ENCODE data around the gene POU4F1.

POU4F1 gene

GRCh38 chr13:78592584-78592983 is 10.8 kb downstream of the POU4F1 start:
- DNase-seq (ENCODE audit: low spot score) = no peak

GRCh38 chr13:78589206-78589605 is 14.1 kb downstream of the POU4F1 start:
- no peak for DNase-seq (ENCODE audit: low spot score)

- no peak for DNase-seq (ENCODE audit: low spot score)
Measured at GRCh38 chr13:78587395-78587794, 16.0 kb downstream of the POU4F1 start.

GRCh38 chr13:78586706-78587105 is 16.6 kb downstream of the POU4F1 start:
- DNase-seq (ENCODE audit: low spot score) = no peak

- no peak for DNase-seq (ENCODE audit: low spot score)
Measured at GRCh38 chr13:78576261-78576660, 27.1 kb downstream of the POU4F1 start.

GRCh38 chr13:78572459-78572858 is 30.9 kb downstream of the POU4F1 start:
- no peak for DNase-seq (ENCODE audit: low spot score)

- DNase-seq (ENCODE audit: low spot score) = no peak
Measured at GRCh38 chr13:78569029-78569428, 34.3 kb downstream of the POU4F1 start.

- DNase-seq (ENCODE audit: low spot score) = no peak
Measured at GRCh38 chr13:78566631-78567030, 36.7 kb downstream of the POU4F1 start.

GRCh38 chr13:78562237-78562889 is 41.0 kb downstream of the POU4F1 start:
- DNase-seq (ENCODE audit: low spot score) = no peak

All from hepatic stellate cell (primary cell).